Renal cortex interstitium (tissue), 11 donors: ENCODE results near the gene IGFL4. TPM values are rescaled to one million over a fixed set of nuclear protein-coding genes. Genes with fewer than 3 reads are reported as not detected.
A peak's percentile ranks its signal among the peaks of the same experiment; 100 is the strongest.

ENCODE experiments used
- DNase-seq, 11 donors: peaks; one replicate each; pipeline ENCODE4 v3.0.0-alpha.2; 2013; ENCODE audit warnings: low read depth in 9 of 11, low spot score in 4 of 11; ENCODE audit errors: extremely low read depth in 1 of 11
- polyA plus RNA-seq, 3 donors: library from polyadenylated mRNA; unstranded; fragments of 120-200 nt; gene quantifications; one replicate each; pipeline ENCODE4 v1.2.1, GENCODE V29; 2013; ENCODE audit not compliant: insufficient read length in 3 of 3

Gene IGFL4
- polyA plus RNA-seq, 3 donors: 0.37 to 0.88 (median 0.37) TPM

DNA sequence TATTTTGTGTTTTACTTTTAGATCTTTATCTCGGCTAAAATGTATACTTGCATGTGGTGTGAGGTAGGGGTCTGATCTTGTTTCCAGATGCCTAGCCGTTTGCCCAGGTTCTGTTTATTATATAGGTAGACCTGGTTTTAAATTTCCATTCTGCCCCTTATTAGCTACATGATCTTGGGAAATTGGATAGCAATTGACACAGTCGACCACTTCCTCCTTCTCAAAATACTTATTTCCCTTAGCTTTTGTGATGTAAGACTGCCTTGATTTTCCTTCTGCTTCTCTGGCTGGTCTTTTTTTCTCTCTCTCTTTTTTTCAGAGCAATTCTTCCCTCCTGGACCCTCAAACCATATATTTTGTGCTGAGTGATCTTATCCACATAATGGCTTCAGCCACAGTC is 15.0 kb downstream of the IGFL4 start:
- no peak for DNase-seq

DNA sequence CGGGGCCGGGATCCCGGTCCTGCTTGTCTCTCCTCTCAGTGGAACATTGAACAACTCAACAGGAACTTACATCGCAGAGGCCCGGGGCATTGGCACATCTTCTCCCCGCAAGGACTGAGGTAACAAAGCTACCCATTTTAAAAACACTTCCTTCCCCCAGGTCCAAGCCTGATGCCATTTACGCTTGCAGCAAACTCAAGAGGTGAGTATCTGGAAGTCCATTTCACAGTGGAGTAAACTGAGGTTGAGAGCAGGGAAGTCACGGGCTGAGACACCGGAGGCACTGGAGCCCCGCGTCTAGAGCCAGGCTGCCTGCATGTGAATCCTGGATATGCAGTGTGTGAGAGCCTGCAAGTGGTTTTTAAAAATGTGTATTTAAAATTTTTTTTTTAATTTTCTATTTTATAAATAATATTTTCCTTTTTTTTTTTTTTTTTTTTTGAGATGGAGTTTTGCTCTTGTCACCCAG is 17.5 kb downstream of the IGFL4 start:
- DNase-seq: no peak

DNA sequence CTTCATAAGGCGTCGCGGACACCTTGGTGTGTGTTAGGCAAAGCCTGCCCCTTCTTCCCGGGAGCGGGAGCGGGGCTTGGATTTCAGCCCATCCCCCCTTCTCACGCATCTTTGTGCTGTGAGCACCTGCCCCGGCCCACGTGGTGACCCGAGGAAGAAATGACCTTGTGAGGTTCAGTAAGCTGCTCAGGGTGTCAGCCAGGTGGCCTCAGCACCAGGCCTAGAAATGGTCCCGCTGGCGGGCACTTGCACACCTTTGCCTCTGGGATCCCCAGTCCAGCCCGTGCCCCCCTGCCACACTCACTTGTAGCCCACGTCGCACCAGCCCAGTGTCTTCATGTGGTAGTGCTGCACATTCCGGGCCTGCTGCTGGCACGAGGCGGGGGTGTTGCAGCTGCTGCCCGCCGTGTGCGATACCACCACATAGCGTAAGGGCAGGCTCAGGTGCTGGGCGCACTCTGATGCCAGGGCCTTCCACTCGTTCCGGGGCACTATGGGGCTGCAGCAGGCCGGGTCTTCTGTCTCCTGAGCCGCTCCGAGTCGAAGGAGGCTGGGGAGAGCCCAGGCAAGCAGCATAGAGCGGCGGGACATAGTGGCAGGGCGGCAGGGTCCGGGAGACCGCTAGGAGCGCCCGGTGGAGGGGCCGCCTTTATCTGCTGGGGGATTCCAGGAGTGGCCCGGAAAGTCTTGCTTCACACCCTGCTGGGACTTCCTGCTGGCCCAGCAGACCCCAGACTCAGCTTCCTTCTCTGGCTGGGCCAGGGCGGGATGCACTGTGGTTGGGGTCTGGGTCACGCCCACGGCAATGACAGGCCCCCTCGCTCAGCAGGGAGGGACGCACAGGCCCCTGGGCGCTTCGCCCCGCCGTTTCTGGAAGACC is 18.1 kb downstream of the IGFL4 start, which contains the start of gene PGLYRP1:
Gene PGLYRP1, minus strand, starts transcription at position 623 of the 880 bp plus-strand sequence. Its CDS starts 32 bp downstream, at position 591.
- no peak for DNase-seq

DNA sequence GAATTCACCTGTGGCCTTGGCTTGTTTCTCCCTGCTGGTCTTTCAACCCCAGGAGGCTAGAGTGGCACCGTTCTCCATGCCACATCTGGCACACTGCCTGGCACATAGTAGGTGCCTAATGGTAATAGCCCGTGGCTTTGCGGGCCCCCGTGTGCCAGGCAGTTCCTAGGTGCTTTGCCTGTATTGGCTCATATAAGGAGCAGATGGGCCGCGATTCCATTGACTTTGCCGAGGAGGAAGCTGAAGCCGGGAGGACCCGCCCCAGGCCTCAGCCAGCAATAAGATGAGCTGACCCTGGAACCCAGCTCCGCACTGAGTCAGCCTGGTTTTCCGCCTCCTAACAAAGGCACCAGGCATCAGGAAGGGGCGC is 18.8 kb downstream of the IGFL4 start:
- DNase-seq: no peak

DNA sequence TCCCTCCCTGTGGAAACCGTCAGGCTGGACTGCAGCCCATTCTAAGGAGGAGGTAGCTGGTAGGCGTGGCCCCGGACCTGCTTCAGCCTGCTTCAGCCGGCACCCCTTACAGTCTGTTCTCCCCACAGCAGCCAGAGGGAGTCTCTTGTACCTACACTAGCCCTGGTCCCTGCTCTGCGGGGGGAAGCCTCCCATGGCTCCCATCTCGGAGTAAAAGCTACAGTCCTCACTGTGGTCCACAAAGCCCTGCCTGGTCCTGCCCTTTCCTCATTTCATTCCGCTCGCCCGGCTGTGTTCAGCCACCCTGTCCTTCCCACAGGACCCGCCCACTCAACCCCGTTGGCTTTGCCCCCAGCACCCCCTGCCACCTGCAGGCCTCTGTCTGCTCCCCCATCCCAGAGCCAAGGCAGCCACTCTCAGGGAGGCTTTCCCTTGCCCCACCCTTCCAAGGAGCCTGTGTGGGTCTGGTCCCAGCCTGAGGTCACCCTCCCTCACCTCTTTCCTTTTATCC is 19.2 kb downstream of the IGFL4 start:
- no peak for DNase-seq

DNA sequence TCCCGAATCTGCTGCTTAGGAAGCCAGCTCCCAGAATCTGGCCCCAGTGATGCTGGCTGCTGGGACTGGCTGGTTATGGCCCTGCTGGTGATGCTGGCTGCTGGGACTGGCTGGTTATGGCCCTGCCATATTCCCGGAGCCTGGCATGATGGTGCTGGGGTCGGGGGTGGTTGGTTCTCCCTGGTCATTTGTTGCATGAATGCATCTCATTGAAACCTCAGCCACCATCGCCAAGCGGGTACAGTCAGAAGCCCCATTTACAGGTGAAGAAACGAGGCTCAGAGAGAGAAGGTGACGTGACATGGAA is 20.0 kb downstream of the IGFL4 start:
- no peak for DNase-seq

DNA sequence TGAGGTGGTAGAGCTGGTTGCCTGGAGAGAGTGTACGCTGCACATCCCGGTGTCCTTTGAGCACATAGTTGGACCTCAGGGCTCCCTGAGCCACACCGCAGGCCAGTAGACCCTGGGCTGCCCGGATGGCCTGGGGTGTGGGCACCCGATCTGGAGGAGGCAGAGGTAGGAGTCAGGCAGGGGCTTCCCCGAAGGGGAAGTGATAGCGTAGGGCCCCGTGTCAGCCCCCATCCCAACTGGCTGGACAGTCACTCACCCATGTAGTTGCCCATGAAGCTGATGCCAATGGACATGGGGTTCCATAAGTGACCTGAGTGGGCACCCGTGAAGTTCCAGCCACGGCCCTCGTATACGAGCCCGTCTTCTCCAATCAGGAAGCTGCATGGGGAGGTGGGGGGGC is 21.5 kb downstream of the IGFL4 start:
- no peak for DNase-seq

DNA sequence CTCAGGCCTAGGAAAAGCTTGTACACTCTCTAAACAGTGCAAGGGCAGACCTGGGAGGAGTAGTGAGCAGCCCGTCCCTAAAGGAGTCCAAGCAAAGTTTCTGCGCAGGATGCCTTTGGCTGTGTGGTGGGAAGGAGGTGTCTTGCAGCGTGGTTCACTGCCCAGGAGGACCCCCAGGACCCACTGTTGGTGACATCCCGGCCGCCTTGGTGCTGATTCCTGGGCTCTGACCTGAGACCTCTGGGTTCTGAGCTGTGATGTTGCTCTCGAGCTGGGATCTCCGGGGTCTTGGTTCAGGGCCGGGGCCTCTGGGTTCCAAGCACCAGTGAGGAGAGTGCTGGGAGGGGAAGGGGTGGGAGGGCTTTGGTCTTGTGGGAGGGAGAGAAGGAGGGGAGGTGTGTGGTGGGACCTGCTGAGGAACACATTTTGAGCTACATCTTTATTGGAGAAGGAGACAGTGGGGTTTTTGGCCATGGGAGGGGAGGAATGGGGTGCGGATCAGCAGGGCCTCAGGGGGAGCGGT is 22.0 kb downstream of the IGFL4 start:
- DNase-seq: no peak

DNA sequence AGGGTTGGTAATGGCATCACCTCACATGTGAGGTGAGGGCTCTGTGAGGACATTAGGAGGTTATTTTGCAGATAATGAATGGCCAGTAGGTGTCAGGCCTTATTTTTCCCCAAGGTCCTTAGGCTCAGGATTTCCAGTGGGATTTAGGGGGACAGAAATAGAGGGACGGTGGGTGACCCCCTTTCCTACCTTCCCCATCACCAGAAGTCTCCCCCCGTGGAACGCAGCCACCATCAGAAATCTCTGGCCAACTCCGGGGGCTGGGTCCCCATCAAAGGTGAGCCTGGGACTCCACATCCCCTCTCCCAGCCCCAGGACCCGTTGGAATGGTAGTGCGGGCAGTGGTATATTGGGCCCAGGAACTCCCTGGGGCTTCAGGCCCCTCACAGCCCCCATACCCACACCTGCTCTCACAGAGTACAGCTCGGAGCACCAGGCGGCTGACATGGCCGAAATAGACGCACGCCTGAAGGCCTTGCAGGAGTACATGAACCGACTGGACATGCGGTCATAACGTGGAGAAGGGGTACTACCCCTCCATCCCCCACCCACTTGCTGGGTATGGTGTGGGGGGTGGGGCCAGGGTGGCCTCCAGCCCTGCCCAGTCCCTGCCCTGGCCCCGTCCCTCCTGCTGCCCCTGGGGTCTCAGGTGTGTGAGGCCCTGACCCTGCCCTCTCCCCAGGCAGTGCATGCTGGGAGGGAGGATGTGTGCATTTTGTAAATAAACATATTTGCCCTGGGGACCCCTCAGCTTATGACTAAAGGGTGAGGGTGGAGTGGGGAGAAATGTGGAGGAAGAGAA is 22.7 kb downstream of the IGFL4 start:
- no peak for DNase-seq

DNA sequence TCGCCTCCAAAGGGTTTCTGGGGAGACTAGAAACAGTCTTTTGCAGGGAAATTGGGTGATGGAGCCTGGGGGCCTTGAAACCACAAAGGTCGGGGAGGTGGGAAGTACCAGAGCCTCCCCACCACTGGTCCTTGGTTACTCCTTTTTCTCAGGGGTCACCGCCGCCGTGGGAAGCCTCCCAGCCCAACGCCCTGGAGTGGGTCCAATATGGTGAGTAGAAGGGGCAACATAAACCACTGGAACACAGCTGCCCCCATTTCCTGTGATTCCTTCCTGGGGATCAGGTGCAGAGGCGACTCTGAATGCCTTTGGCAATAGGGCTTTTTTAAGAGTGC is 23.7 kb downstream of the IGFL4 start:
- no peak for DNase-seq

DNA sequence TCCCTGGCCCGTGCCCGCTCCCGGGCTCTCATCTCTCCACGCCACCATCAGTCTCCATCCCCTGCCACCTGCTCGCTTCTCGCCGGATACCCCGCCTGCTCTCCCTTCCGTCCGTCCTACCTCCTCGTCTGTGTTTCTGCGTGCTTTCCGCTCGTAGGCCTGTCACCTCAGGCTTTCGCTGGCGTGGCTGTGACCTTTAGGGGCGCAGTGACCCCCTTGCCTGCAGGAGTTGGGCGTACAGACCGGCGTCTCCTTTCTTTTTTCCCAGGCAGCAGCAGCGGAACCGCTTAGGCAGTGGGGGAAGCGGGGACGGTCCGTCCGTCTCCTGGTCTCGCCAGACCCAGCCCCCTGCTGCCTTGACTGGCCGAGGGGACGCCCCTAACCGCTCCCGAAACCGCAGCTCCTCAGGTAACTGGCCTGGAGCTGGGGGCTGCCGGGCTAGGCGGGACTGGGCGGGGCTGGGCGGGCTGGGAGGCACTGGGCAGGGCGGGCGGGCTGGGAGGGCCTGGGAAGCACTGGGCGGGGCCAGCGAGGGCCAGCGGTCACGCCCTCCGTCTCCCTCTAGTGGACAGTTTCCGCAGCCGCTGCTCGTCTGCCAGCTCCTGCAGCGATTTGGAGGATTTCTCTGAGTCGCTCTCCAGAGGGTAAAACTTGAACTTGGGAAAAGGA is 24.2 kb downstream of the IGFL4 start:
- peak in 9 of 11 donors; percentile 61 to 79 (median 70) for DNase-seq

DNA sequence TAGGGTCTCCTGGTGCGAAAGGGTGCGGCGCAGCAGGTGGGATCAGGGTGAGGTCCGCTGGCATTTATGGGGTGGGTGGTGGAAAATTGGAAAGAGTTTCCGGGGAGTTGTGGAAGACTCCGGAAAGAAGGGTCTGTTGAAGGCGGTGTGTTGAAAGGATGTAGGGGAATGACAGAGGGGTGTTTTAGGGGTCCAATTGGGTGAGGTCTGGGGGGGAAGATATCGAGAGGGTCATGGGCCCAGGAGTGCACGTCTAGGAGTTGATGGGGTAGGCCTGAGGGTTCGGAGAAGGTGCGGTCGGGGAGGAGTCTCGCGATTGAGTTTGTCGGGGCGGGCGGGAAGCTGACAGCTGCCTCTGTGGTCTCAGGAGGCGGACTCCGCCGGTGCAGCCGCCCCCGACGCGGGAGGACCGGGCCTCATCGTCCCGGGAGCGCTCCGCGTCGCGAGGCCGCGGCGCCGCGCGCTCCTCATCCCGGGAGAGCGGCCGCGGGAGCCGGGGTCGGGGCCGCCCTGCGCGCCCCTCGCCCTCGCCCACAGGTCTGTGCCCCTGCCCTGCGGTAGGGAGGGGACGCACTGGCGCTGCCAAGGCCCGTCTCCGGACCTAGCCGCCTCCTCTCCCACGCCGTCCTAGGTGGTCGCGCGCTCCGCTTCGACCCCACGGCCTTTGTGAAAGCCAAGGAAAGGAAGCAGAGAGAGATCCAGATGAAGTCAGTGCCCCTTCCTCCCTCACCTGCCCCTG is 24.9 kb downstream of the IGFL4 start:
- no peak for DNase-seq

DNA sequence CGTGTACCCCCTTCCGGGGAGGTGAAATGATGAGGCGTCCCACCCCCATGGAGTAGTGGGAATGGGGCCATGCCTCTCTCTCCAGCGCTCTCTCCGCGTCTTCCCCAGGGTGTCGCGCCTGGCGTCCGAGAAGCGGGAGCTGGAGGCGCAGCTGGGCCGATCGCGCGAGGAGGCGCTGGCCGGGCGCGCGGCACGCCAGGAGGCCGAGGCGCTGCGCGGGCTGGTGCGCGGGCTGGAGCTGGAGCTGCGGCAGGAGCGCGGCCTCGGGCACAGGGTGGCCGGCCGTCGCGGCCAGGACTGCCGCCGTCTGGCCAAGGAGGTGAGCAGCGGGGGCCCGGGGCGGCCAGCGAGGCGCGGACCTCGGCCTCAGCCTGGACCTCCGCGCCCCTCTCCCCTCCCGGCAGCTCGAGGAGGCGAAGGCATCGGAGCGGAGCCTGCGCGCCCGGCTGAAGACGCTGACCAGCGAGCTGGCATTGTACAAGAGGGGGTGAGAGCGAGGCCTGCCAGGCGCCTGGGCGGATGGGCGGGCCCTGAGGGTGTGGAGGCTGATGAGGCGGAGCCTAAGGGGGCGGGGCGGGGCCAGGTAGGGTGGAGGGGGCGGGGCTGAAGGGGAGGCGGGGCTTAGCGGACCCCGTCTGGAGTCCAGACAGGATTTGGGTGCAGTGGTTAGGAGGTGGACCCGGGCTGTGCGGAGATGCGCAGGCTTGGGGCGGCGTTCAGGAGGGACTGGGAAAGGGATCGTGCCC is 25.7 kb downstream of the IGFL4 start:
- peak in 3 of 11 donors; percentile 57 to 59 (median 59) for DNase-seq

DNA sequence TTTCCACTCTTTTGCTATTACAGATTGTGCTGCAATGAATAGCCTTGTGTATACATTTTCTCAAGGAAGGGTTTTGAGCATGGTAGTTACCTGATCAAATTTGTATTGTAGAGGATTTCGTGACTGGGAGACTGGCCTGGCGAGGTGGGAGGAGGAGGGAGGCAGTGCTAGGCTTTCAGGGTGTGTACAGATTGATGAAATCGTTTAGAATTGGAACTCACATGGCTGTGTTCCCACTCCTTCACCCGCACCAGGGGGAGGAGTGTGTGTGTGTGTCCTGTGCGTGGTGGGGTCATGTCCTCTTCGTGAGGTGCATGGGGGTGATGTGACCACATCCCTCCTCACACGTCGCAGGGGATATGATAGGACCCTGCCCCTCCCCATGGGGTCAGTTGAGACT is 26.3 kb downstream of the IGFL4 start:
- no peak for DNase-seq

DNA sequence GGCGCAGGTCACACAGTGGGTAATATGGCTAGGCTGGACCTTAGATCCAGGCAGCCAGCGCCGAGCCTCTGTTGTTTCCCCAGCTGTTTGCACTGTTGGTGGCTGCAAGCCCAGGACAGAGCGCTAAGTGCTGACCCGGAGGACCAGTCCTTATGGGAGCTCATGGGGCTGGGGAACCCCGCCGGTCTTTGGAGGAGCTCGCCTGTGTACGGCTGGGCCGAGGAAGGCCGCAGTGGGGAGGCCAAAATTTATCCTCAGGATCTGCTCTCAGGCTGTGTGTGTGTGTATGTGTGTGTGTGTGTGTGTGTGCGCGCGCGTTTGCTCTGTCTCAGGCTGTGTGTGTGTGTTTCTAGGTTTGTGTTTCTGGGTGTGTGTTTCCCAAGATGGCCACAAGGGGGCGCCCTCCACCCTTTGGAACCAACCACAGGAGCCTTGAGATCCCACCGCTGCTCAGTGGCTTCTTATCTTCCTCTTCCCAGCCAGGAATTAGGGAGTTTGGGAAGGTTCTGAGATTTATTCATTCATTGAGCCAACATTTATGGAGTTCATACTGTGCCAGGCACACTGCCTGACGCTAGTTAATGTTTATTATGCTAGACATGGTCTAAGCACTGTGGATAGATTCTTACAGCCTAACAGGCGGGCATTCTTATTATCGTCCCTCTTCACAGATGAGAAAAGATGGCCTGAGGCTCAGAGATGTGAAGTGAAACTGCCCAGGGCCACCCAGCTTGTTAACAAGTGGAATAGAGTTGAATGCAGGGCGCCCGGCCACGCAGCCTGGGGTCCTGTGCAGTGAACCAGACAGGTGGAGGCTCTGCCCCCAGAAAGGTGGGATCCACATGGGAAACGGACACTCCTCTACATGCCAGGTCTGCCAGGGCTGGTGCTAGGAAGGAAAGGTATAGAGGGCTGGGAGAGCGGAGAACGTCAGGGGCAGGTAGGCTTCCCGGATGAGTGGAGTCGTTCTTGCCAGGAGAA is 31.0 kb downstream of the IGFL4 start:
- peak in 1 of 11 donors; percentile 50 for DNase-seq

DNA sequence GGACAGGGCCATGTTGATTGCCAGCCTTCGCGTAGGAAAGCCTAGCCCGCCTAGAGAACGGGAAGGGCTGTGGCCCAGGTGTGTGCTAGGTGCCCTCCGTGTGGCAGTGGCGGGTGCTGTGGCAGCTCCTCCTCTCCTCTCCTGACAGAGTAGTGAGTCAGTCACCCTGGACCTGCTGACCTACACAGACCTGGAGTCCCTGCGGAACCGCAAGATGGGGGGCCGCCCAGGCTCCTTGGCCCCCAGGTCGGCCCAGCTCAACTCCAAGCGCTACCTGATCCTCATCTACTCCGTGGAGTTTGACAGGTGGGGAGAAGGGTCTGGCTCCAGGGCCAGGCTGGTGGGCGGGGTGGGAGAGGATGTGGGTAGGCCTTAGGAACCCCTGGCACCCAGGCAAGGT is 34.4 kb downstream of the IGFL4 start:
- no peak for DNase-seq

DNA sequence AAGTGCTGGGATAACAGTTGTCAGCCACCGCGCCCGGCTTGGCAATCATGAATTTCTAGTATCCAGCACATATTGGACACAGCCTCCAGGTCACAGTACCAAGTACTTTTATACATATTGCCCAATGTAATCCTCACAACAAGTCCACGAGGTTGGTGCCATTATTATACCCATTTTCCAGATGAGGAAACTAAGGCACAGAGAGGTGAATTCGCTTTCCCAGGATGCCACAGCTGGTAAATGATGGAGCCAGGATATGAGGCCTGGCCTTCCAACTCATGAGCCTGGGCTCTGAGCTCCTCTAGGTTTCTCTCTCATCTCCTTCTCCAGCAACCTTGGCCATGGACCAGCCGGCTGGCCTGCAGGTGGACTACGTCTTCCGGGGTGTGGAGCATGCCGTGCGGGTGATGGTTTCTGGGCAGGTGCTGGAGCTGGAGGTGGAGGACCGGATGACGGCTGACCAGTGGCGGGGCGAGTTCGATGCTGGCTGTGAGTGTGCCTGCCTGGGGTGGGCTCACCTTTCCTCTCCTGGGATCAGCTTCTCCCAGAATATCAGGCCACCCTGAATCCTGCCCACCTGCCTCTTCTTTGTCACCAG is 38.0 kb downstream of the IGFL4 start:
- no peak for DNase-seq
